ENCODE results near the gene GLI3.

Gene GLI3

DNA sequence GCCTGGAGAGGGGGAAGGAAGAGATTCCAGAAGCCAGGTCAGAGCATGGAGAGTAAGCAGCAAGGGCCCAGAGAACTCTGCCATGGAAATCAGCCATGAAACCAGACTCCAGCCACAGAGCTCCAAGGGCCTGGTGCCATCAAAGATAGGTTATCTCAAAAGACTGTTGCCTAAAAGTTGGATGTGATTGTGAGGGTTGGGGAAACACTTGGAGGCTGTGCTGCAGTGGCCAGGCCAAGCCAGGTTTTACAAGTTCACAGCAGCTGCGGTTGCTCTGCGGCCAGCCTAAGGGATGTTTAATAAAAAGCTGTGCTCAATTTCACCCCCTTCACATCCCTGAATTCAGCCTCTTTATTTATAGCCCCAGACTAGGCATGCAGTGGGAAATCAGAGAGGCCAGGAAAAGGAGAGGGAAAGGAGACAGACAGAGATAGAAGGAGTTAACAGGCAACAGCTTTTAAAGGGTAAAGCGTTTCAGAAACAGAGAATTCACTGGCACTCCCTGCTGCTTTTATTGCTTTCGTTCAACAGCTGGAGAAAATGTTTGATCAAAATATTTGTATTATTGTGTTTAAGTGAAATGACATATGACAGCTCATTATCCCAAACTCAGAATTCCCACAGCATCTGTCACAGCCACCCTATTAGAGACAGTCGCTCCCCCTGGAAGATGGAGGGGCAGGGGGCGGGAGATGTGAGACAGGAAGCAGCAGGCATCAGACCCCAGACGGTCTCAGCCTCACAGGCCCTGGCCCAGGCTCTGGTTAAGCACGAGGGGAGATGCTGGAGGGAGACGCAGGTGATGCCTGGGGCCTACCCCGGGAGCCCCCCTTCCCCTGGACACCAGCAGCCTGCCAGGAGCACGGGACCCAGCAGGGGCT lies 140.1 kb downstream of the GLI3 start:
- Histone ChIP-seq H3F3A (ENCODE audit: low read depth) (no peaks in the 10 kb centered on the region), H3K4me2 (ENCODE audit: low read depth, low read length, poor library complexity, severe bottlenecking) (no peak overlapping the region), H3K27me3 (ENCODE audit: insufficient read depth, low read length, poor library complexity, severe bottlenecking) (no peaks in the 10 kb centered on the region), H3K79me2 (ENCODE audit: insufficient read depth, low read length) (no peaks in the 10 kb centered on the region), H4K20me1 (ENCODE audit: insufficient read depth, low read length, poor library complexity, severe bottlenecking) (no peaks in the 10 kb centered on the region), H3K9ac (ENCODE audit: low read depth, low read length, poor library complexity, severe bottlenecking) (no peak overlapping the region), H3K4me3 (ENCODE audit: low read length, poor library complexity, severe bottlenecking) (no peak overlapping the region), H2AFZ (ENCODE audit: low read length) (no peak overlapping the region), H3K4me1 (ENCODE audit: insufficient read depth, low read length, poor library complexity, severe bottlenecking) (no peaks in the 10 kb centered on the region), H3K9me3 (ENCODE audit: insufficient read depth, low read depth, low read length) (no peaks in the 10 kb centered on the region), H3K9me2 (replicated peaks; ENCODE audit: low read depth, low read length) (no peaks in the 10 kb centered on the region), H3K36me3 (ENCODE audit: insufficient read depth, low read length) (no peaks in the 10 kb centered on the region)
- TF ChIP-seq EZH2phosphoT487 (IDR thresholded peaks at IDR 0.05; ENCODE audit: borderline replicate concordance), result no peak
- TF ChIP-seq, protein P1, sequence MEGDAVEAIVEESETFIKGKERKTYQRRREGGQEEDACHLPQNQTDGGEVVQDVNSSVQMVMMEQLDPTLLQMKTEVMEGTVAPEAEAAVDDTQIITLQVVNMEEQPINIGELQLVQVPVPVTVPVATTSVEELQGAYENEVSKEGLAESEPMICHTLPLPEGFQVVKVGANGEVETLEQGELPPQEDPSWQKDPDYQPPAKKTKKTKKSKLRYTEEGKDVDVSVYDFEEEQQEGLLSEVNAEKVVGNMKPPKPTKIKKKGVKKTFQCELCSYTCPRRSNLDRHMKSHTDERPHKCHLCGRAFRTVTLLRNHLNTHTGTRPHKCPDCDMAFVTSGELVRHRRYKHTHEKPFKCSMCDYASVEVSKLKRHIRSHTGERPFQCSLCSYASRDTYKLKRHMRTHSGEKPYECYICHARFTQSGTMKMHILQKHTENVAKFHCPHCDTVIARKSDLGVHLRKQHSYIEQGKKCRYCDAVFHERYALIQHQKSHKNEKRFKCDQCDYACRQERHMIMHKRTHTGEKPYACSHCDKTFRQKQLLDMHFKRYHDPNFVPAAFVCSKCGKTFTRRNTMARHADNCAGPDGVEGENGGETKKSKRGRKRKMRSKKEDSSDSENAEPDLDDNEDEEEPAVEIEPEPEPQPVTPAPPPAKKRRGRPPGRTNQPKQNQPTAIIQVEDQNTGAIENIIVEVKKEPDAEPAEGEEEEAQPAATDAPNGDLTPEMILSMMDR (conservative IDR thresholded peaks at IDR 0.05; ENCODE audit: low read length), result no peak

DNA sequence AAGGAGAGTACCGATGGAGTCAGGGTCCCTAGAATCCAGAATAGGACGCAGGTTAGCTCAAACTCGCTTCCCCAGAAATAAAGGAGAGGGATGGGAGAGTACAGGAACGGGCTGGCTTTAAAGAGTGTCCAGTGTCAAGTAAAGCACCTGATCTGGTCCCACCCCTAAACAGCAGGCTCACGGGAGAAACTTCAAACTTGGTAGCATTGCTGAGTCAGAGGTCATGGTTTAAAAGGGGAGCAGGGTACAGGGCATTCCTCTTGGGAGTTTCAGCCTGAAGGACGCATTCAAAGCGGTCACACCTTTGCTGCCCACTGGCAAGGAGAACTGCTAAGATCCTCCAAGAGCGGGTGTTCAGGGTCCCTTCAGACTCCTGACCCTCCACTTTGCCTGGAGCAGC lies 140.7 kb downstream of the GLI3 start:
- Histone ChIP-seq H3K9ac (ENCODE audit: low read depth, low read length, poor library complexity, severe bottlenecking) (no peak overlapping the region), H3K4me3 (ENCODE audit: low read length, poor library complexity, severe bottlenecking) (no peak overlapping the region), H3K79me2 (ENCODE audit: insufficient read depth, low read length) (no peaks in the 10 kb centered on the region), H3K9me2 (replicated peaks; ENCODE audit: low read depth, low read length) (no peaks in the 10 kb centered on the region), H3K27me3 (ENCODE audit: insufficient read depth, low read length, poor library complexity, severe bottlenecking) (no peaks in the 10 kb centered on the region), H3K36me3 (ENCODE audit: insufficient read depth, low read length) (no peaks in the 10 kb centered on the region), H2AFZ (ENCODE audit: low read length) (no peak overlapping the region), H4K20me1 (ENCODE audit: insufficient read depth, low read length, poor library complexity, severe bottlenecking) (no peaks in the 10 kb centered on the region), H3K4me2 (ENCODE audit: low read depth, low read length, poor library complexity, severe bottlenecking) (no peak overlapping the region), H3K4me1 (ENCODE audit: insufficient read depth, low read length, poor library complexity, severe bottlenecking) (no peaks in the 10 kb centered on the region), H3F3A (ENCODE audit: low read depth) (no peaks in the 10 kb centered on the region), H3K9me3 (ENCODE audit: insufficient read depth, low read depth, low read length) (no peaks in the 10 kb centered on the region)
- TF ChIP-seq, protein P1 (conservative IDR thresholded peaks at IDR 0.05; ENCODE audit: low read length), result no peak
- TF ChIP-seq EZH2phosphoT487 (IDR thresholded peaks at IDR 0.05; ENCODE audit: borderline replicate concordance), result no peak

DNA sequence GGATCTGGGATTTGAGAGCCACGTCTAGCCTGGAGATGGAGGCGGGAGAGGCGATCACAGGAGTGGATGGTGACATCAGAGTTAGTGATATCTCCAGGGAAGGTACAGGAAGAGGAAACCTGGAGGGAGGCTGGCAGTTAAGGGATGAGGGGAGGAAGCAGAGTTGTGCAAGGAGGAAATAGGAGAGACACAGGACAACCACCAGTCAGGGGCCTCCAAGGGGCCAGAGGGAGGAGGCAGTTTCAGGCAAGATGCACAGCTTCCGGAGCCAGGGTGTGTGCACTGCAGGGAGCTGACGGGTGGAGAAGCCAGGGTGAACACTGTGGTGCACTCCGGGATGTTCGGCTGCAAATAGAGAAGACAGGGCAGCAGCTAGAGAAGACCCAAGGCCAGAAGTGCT lies 141.2 kb downstream of the GLI3 start:
- no peaks in the 10 kb centered on the region for H3K27me3 ChIP-seq (ENCODE audit: insufficient read depth, low read length, poor library complexity, severe bottlenecking)
- no peaks in the 10 kb centered on the region for H3K9me3 ChIP-seq (ENCODE audit: insufficient read depth, low read depth, low read length)
- no peak overlapping the region for H3K9ac ChIP-seq (ENCODE audit: low read depth, low read length, poor library complexity, severe bottlenecking)
- no peak overlapping the region for H3K4me2 ChIP-seq (ENCODE audit: low read depth, low read length, poor library complexity, severe bottlenecking)
- no peaks in the 10 kb centered on the region for H3K36me3 ChIP-seq (ENCODE audit: insufficient read depth, low read length)
- H3K4me1 ChIP-seq (ENCODE audit: insufficient read depth, low read length, poor library complexity, severe bottlenecking), result no peaks in the 10 kb centered on the region
- H3K9me2 ChIP-seq (replicated peaks; ENCODE audit: low read depth, low read length), result no peaks in the 10 kb centered on the region
- no peaks in the 10 kb centered on the region for H3K79me2 ChIP-seq (ENCODE audit: insufficient read depth, low read length)
- TF ChIP-seq EZH2phosphoT487 (IDR thresholded peaks at IDR 0.05; ENCODE audit: borderline replicate concordance), result no peak
- TF ChIP-seq, protein P1 (conservative IDR thresholded peaks at IDR 0.05; ENCODE audit: low read length), result no peak
- no peaks in the 10 kb centered on the region for H4K20me1 ChIP-seq (ENCODE audit: insufficient read depth, low read length, poor library complexity, severe bottlenecking)
- no peaks in the 10 kb centered on the region for H3F3A ChIP-seq (ENCODE audit: low read depth)
- no peak overlapping the region for H2AFZ ChIP-seq (ENCODE audit: low read length)
- H3K4me3 ChIP-seq (ENCODE audit: low read length, poor library complexity, severe bottlenecking), result no peak overlapping the region

Measured in Loucy (cell line).